H1 (cell line): ENCODE measurements around the gene PSMC2. TPM values are rescaled to one million over a fixed set of nuclear protein-coding genes. Genes with fewer than 3 reads are reported as not detected.

Source experiments
- CTCF ChIA-PET: fragments of 300-600 bp; sonication (Branson Sonifier 250); formaldehyde crosslinking; loops from one replicate; lab custom pipeline; 2021; ENCODE audit not compliant: partially characterized antibody; lab: Charles Lee
- POLR2A ChIA-PET: fragments of 300-600 bp; sonication (Branson Sonifier 250); formaldehyde crosslinking; loops from one replicate; lab custom pipeline; 2021; ENCODE audit warnings: inconsistent platforms; ENCODE audit not compliant: partially characterized antibody; lab: Charles Lee
- DNase-seq, 2 experiments: peaks; one replicate each; pipeline versions ENCODE4 v3.0.0 to v3.0.0-alpha.2; 2010 to 2022; ENCODE audit warnings: low spot score in 2 of 2, low read depth in 1 of 2, mixed read lengths in 1 of 2
- FAIRE-seq: peaks from 2 replicates; lab custom pipeline; 2011; peaks lifted over from hg19 to GRCh38; lab: Jason Lieb, UNC
- H2AFZ ChIP-seq: 2 replicates; pipeline ENCODE4 v1.8.1; 2012; ENCODE audit warnings: low read length, inconsistent platforms
- H2AK5ac ChIP-seq: 2 replicates; pipeline ENCODE4 v1.6.1; 2013; ENCODE audit warnings: low read depth, low read length
- H2BK120ac ChIP-seq: replicated peaks from 2 replicates; pipeline ENCODE3; 2013; ENCODE audit warnings: low read depth, low read length, inconsistent platforms
- H2BK12ac ChIP-seq: 2 replicates; pipeline ENCODE4 v1.6.1; 2013; ENCODE audit warnings: low read depth, low read length
- H2BK15ac ChIP-seq: 2 replicates; pipeline ENCODE4 v1.6.1; 2013; ENCODE audit warnings: low read length
- H2BK20ac ChIP-seq: 2 replicates; pipeline ENCODE4 v1.6.1; 2013; ENCODE audit warnings: low read length
- H2BK5ac ChIP-seq: 2 replicates; pipeline ENCODE4 v1.6.1; 2013; ENCODE audit warnings: low read depth, low read length
- H3K14ac ChIP-seq: 2 replicates; pipeline ENCODE4 v1.6.1; 2013; ENCODE audit warnings: inconsistent platforms; ENCODE audit not compliant: insufficient read length
- H3K18ac ChIP-seq: 2 replicates; pipeline ENCODE4 v1.6.1; 2013; ENCODE audit warnings: low read length; ENCODE audit errors: extremely low read depth
- H3K23ac ChIP-seq: 2 replicates; pipeline ENCODE4 v1.6.1; 2013; ENCODE audit warnings: inconsistent platforms; ENCODE audit not compliant: insufficient read length
- H3K23me2 ChIP-seq: 2 replicates; pipeline ENCODE4 v1.6.1; 2013; ENCODE audit warnings: low read depth, low read length
- H3K27ac ChIP-seq: 2 replicates; pipeline ENCODE4 v1.6.1; 2011; ENCODE audit warnings: low read depth, low read length, inconsistent platforms
- H3K27me3 ChIP-seq, 4 experiments: replicated peaks in 1 of 4; 1 replicate in 1 of 4; 2 replicates in 3 of 4; pipeline versions ENCODE4 v1.6.1 to v1.8.1; 2011 to 2013; ENCODE audit warnings: low read length in 3 of 4, mild to moderate bottlenecking in 3 of 4, inconsistent platforms in 2 of 4, mixed read lengths in 2 of 4, moderate library complexity in 1 of 4; ENCODE audit not compliant: control insufficient read depth in 3 of 4, insufficient read depth in 3 of 4; ENCODE audit errors: extremely low read depth in 1 of 4
- H3K36me3 ChIP-seq, 4 experiments: 2 replicates each; pipeline versions ENCODE4 v1.6.1 to v1.8.1; 2011 to 2013; ENCODE audit warnings: mild to moderate bottlenecking in 4 of 4, low read length in 3 of 4, moderate library complexity in 2 of 4, control low read depth in 1 of 4, inconsistent platforms in 1 of 4; ENCODE audit not compliant: insufficient read depth in 4 of 4, control insufficient read depth in 2 of 4
- H3K4ac ChIP-seq: replicated peaks from 2 replicates; pipeline ENCODE3; 2013; ENCODE audit warnings: low read length, low read depth, mixed read lengths, inconsistent platforms; ENCODE audit not compliant: insufficient read length
- H3K4me1 ChIP-seq, 4 experiments: replicated peaks in 1 of 4; 1 replicate in 1 of 4; 2 replicates in 3 of 4; pipeline versions ENCODE4 v1.6.1 to v1.8.1; 2011 to 2013; ENCODE audit warnings: low read length in 3 of 4, inconsistent platforms in 2 of 4, mixed read lengths in 1 of 4; ENCODE audit not compliant: insufficient read depth in 4 of 4, control insufficient read depth in 3 of 4
- H3K4me2 ChIP-seq, 2 experiments: 2 replicates each; pipeline versions ENCODE4 v1.6.1 to v1.8.1; 2011 to 2013; ENCODE audit warnings: low read depth in 2 of 2, low read length in 2 of 2, control low read depth in 1 of 2, inconsistent platforms in 1 of 2, mild to moderate bottlenecking in 1 of 2; ENCODE audit not compliant: insufficient read depth in 1 of 2
- H3K4me3 ChIP-seq, 4 experiments: fragments of 200-600, 300-600 bp in 1 of 4; sonication (generic), shearing (Covaris generic), sonication (Bioruptor Twin) in 1 of 4; 2 replicates each; pipeline versions ENCODE4 v1.5.1 to v1.8.1; 2011 to 2016; ENCODE audit warnings: low read length in 4 of 4, low read depth in 3 of 4, control low read depth in 2 of 4, inconsistent platforms in 2 of 4, mild to moderate bottlenecking in 2 of 4, mixed read lengths in 1 of 4, moderate library complexity in 1 of 4; ENCODE audit not compliant: insufficient read depth in 2 of 4; ENCODE audit errors: extremely low read depth in 1 of 4
- H3K56ac ChIP-seq: replicated peaks from 2 replicates; pipeline ENCODE3; 2013; ENCODE audit warnings: low read depth, mild to moderate bottlenecking, mixed read lengths, low read length, inconsistent platforms; ENCODE audit not compliant: insufficient read length
- H3K79me1 ChIP-seq: 2 replicates; pipeline ENCODE4 v1.6.1; 2013; ENCODE audit warnings: low read depth, low read length, control low read depth
- H3K79me2 ChIP-seq, 2 experiments: 2 replicates each; pipeline versions ENCODE4 v1.6.1 to v1.8.1; 2012 to 2013; ENCODE audit warnings: low read length in 2 of 2, mild to moderate bottlenecking in 2 of 2, inconsistent platforms in 1 of 2; ENCODE audit not compliant: insufficient read depth in 2 of 2, control insufficient read depth in 1 of 2
- H3K9ac ChIP-seq, 4 experiments: replicated peaks in 1 of 4; 1 replicate in 1 of 4; 2 replicates in 3 of 4; pipeline versions ENCODE4 v1.6.1 to v1.8.1; 2011 to 2013; ENCODE audit warnings: low read depth in 3 of 4, low read length in 3 of 4, control low read depth in 2 of 4, mild to moderate bottlenecking in 2 of 4, moderate library complexity in 2 of 4, inconsistent platforms in 1 of 4; ENCODE audit errors: extremely low read depth in 1 of 4
- H3K9me3 ChIP-seq, 2 experiments: 2 replicates each; pipeline versions ENCODE4 v1.6.1 to v1.8.1; 2012 to 2013; ENCODE audit warnings: mild to moderate bottlenecking in 2 of 2, moderate library complexity in 2 of 2, control low read depth in 1 of 2, inconsistent platforms in 1 of 2, low read depth in 1 of 2, low read length in 1 of 2, mixed read lengths in 1 of 2; ENCODE audit not compliant: insufficient read depth in 2 of 2
- H4K20me1 ChIP-seq, 2 experiments: replicated peaks in 1 of 2; 2 replicates each; pipeline versions ENCODE3 to v1.8.1; 2011 to 2013; ENCODE audit warnings: inconsistent platforms in 2 of 2, low read length in 2 of 2, mild to moderate bottlenecking in 1 of 2; ENCODE audit not compliant: insufficient read depth in 2 of 2, control insufficient read depth in 1 of 2
- H4K5ac ChIP-seq: 2 replicates; pipeline ENCODE4 v1.6.1; 2013; ENCODE audit warnings: low read length, low read depth, mixed read lengths, inconsistent platforms; ENCODE audit not compliant: insufficient read length
- H4K8ac ChIP-seq: 2 replicates; pipeline ENCODE4 v1.8.0; 2013; ENCODE audit warnings: mild to moderate bottlenecking, moderate library complexity, low read length, inconsistent platforms; ENCODE audit not compliant: insufficient read depth; ENCODE audit errors: extremely low read depth
- H4K91ac ChIP-seq: replicated peaks from 2 replicates; pipeline ENCODE3; 2013; ENCODE audit warnings: low read length, mixed read lengths, inconsistent platforms; ENCODE audit not compliant: insufficient read length
- CEBPB ChIP-seq: IDR thresholded peaks from 2 replicates; pipeline ENCODE4 v1.6.1; 2012; ENCODE audit warnings: low read depth, low read length
- GTF2F1 ChIP-seq: IDR thresholded peaks from 2 replicates; pipeline ENCODE4 v1.6.1; 2012; ENCODE audit warnings: low read depth, low read length, improper control_type of control experiment, borderline replicate concordance
- SIX5 ChIP-seq: IDR thresholded peaks from 2 replicates; pipeline ENCODE4 v1.6.1; 2011; ENCODE audit warnings: mild to moderate bottlenecking, low read depth, low read length
- WGBS, 2 experiments: shearing (Covaris generic) in 1 of 2; methylation state at CpG; one replicate each; pipeline versions ENCODE4 v1.1.6 to v1.1.7; 2013 to 2015; ENCODE audit warnings: low lambda C conversion rate in 2 of 2, mixed read lengths in 2 of 2, inconsistent platforms in 1 of 2, low coverage in 1 of 2, missing lambda C conversion rate in 1 of 2; ENCODE audit not compliant: insufficient replicate concordance in 2 of 2, insufficient coverage in 1 of 2, insufficient read length in 1 of 2; ENCODE audit errors: extremely low coverage in 1 of 2, missing lambda C conversion rate in 1 of 2; 5-methylcytosine and 5-hydroxymethylcytosine counted together
- polyA plus RNA-seq, 7 experiments: library from polyadenylated mRNA; depleted of rRNA in 3 of 7; stranded (reverse) in 5 of 7; unstranded in 2 of 7; fragments of >200 nt in 5 of 7; fragments of 200-250 nt in 2 of 7; gene quantifications; 1 replicate in 5 of 7; 2 replicates in 1 of 7; 4 replicates in 1 of 7; pipeline versions ENCODE4 v1.2.1 to v1.2.3, GENCODE V29; 2011 to 2013; ENCODE audit warnings: missing spikeins in 2 of 7, mixed read lengths in 2 of 7
- total RNA-seq: library from RNA; stranded (reverse); fragmentation: NEBNext Ultra II Directional; extraction: Animal tissue kit (Norgen Biotek cat#: 25700); gene quantifications from 2 replicates; pipeline ENCODE4 v1.2.1, GENCODE V29; 2021

The PSMC2 gene
- total and polyA plus RNA-seq, 2 of the 8 experiments (the other 6 are each of a cell fraction or from before 2014, with no cell fraction given): 80.9 to 141 TPM

DNA sequence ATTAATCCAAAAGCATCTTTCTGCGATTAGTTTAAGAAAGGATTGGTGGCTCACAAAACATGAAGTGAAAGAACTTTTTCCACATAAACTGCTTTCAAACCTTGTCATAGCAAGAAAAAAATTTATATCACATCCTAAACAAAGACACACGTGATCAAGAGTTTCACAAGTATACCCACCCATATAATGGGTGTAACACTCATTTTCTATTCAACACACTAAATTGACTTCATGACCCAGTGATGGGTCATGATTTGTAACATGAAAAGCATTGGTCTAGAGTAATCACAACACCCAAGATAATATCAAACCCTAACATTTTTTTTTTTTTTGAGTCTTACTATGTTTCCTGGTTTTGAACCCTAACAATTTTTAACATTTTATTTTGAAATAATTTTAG, 32.6 kb upstream of the PSMC2 start:
- Histone ChIP-seq H4K91ac (no peak overlapping the region), H3K27ac (no peak overlapping the region), H3K4me2 (no peak overlapping the region), H4K5ac (no peak overlapping the region), H2BK20ac (no peak overlapping the region), H3K23me2 (no peaks in the 10 kb centered on the region), H4K8ac (no peak overlapping the region), H2AK5ac (no peak overlapping the region), H3K36me3 (peaks cover 33 to 92% (median 82%) of the 10 kb centered on the region in 4 experiments), H3K14ac (no peak overlapping the region), H3K4me3 (no peak overlapping the region), H2BK120ac (no peak overlapping the region), H2AFZ (no peak overlapping the region), H3K23ac (no peak overlapping the region), H3K9ac (no peak overlapping the region), H3K79me1 (no peaks in the 10 kb centered on the region), H3K18ac (no peak overlapping the region), H3K9me3 (no peaks in the 10 kb centered on the region), H3K4ac (no peak overlapping the region), H3K56ac (no peak overlapping the region), H3K4me1 (no peaks in the 10 kb centered on the region), H2BK5ac (no peak overlapping the region), H3K27me3 (no peaks in the 10 kb centered on the region), H2BK15ac (no peak overlapping the region), H3K79me2 (no peaks in the 10 kb centered on the region), H4K20me1 (peaks cover 2 to 4% of the 10 kb centered on the region in 2 experiments), H2BK12ac (no peak overlapping the region)
- POLR2A ChIA-PET: interaction anchor here (0.9 kb wide), 1 partner anchor 12 kb away, joined by 3 read pairs; no protein-coding TSS in a partner anchor
- CTCF ChIA-PET: no interaction called here
- FAIRE-seq (no peak), DNase-seq (no peak)
- 91% methylated on average over 2 of the region's 2 CpGs; no CpG with 5 or more reads in 1 of the 2 experiments for WGBS, 2 experiments
- TF ChIP-seq CEBPB (no peak), SIX5 (no peak), GTF2F1 (no peak)
